ENCODE measurements around the gene KCNE1.
"Not testable (repeated sequence)": the region's sequence is repeated elsewhere in the genome, so short reads cannot be mapped to it uniquely, and the experiment has no call there.

KCNE1 gene

GRCh38 chr21:34511787-34512455 is at the start of gene KCNE1:
KCNE1 (minus strand) TSS chr21:34512210; CDS start chr21:34449634, 62,576 bp downstream.
- DNase-seq = no peak

DNA sequence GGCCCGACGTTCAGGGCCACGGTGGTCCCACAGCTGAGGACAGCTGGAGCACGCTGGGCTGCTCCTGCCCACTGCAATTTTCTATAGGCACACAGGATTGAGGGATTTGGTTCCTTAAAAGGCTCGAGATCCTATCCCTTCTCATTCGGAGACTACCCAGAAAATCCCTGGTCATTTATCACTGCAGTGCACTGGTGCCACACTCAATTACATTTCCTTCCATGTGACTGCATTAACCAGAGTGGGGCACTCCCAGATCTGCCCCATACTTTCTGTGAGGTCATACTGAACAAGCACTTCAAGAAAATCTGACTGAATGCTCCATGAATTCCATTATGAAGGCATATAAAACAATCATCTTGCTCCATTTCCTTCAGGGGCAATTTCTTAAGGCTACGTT is 49.8 kb upstream of the KCNE1 start:
- DNase-seq = no peak

GRCh38 chr21:34560609-34561008 is 48.6 kb upstream of the KCNE1 start:
- no peak for DNase-seq

- no peak for DNase-seq
These were observed 48.0 kb upstream of the KCNE1 start for GRCh38 chr21:34560021-34560420.

DNA sequence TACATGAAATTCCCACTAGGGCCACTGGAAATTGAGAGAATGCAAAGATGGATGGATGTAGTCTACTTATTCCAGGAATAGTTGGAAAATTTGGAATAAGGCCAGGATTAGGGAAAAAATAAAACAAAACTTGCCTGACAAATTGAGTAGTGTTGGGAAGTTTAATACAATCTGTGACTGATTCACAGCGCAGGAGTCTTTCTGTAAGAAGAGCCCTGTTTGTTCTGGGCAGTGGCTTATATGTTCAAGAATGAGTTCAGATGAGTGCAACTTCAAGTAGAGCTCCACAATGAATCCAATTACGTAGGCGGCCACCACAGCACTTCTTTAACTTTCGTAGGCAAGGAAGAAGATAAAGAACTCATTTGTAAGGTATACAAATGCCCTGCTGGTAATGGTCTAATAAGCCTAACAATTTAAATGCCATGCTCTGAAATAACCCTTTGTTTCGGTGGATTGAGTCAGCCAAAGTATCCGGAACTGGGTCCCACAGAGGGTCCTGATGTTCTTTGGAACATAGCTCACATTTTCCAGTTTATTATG is 47.1 kb upstream of the KCNE1 start:
- no peak for DNase-seq

DNA sequence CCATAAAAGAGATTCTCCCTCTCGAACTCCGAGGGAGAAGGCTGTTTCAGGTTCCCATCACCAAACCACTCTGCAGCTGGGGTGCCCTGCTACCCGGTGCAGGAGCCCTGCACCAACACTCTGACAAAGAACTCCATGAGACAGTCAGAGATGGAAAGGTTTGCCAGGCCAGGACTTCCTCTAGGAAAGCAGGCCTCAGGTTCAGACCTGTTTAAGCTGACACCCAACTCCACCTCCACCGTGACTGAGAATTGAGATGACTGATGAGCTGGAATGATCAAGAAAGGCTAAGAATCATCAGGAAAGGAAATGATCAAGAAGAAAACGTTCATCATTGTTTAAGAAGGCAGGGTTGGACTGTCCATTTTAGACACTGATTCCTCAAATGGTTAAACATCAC is 46.2 kb upstream of the KCNE1 start:
- DNase-seq = no peak

DNA sequence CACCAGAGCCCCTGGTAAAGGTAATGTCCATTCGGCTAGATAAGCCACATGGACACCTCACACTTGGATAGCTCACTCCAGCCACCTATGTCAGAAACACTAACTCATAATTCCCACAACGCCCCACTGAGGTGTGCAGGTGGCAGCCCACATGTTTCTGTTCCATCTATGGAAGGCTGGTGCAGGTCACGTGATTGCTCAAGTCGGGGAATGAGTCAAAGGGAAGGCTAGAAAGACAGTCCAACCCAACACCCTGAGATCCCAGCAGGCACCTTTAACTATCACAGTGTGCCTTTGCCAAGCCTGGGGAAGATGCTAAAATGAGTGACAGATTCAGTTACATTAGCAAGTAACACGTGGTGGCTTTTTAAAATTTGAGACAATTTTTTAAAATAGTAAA is 45.3 kb upstream of the KCNE1 start:
- DNase-seq = no peak

DNA sequence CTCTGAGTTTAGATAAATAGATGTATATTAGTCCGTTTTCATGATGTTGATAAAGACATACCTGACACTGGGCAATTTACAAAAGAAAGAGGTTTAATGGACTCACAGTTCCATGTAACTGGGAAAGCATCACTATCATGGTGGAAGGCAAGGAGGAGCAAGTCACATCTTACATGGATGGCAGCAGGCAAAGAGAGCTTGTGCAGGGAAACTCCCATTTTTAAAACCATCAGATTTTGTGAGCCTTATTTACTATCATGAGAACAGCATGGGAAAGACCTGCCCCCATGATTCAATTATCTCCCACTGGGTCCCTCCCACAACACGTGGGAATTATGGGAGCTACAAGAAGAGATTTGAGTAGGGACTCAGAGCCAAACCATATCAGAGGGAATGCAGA is 42.7 kb upstream of the KCNE1 start:
- DNase-seq = not testable (repeated sequence)

DNA sequence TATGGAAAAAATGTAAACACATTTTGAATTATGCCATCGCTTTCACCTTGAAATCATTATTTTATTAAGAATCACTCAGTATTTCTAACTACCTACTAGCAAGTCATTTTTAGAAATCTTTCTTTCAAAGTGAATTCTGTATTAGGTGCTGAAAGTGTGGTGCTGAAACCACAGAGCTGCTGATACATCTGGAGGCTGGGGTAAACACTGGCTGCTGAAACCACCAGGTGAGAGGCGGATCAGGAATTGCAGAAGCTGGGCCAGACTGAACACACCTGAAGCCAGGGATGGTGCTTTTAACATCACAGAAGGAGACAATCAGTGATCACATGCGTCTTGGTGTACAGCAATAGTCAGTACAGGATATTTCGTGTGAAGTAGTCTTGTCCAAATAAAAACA is 42.2 kb upstream of the KCNE1 start:
- no peak for DNase-seq

DNA sequence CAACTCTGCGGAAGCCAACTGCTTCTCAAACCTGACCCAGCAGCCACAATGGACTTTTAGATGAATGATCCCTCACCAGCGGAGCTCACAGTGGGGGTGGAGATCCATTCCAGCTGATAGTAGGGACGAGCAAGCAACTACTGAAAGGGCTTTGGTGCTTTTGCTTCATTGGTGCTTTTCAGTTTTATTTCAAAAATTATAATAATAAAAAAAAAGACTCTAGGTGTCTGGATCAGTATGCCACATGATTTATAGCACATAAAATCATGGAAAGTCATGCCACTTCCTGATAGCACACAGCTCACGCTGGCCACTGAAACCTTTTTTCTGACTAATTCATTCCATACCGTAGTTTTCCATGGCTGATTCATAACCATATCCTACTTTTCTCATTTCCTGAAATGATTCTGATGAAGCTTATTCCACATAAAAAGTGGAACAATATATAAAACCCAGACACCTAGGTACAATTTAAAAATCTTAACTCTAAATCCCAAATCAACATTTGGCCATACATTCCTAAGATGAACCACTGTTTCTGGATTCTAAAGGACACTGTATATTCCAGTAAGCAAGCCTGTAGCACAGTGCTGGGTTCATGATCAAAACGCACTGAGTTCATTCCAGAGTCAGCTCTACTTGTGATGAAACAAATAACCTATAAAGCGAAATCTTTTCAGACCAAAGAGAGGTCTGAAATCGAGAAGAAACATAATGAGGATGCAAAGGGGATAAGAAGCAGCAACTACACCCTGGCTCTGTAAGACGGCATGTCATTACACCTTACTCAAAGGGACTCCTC is 41.3 kb upstream of the KCNE1 start:
- no peak for DNase-seq

DNA sequence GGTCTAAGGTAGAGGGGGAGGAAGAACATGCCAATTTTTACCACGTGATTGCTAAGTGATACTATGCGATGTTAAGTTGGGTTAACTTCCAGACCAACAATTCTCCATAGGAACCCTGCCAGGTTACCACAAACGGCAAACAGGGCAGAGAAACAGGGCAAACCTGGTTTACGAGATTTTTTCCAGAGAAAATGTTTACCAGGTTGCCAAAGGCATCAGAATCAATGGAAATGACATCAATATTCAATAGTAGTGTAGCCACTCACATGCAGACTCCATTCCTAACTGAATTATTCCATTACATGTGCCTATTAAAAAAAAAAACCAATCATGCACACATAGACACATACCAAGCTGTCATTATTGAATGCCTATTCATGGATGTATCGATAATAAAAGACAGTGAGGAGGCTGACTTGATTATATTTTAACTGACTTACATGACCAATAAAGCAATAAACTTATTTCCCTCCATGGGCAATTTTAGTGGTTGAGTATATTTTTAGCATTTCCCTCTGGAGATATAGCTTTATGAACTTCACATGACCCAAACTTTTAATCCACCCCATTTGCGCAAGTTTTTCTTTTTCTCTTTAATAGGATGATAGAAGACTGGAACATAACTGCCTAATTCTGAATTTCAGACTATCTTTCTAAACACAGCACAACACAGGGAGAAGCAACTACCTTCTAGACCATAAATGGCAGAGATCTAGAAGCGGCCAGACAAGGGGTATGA is 40.5 kb upstream of the KCNE1 start:
- no peak for DNase-seq

DNA sequence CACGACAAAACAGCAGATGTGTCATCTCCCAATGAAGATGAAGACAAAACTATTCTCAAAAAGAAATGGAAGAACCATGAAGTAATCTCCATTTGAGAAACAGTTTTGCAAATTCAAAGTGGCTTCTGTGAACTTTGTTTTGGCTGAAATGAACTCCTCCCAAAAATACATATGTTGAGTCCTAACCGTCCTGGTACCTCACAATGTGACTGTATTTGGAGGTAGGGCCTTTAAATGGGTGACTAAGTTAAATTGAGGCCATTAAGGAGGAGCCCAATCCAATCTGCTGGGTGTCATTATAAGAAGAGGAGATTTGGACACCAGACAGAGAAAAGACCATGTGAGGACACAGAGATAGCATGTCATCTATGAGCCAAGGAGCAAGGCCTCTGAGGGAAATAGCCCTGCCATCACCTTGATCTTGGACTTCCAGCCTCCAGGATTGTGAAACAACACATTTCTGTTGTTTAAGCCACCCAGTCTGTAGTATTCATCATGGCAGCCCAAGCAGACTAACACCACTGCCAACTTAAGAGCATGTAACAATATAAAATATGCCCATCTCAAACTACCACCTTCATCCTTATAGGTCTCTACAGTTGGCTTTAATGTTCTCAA is 38.3 kb upstream of the KCNE1 start:
- no peak for DNase-seq

GRCh38 chr21:34548781-34549376 is 36.9 kb upstream of the KCNE1 start:
- DNase-seq = no peak

DNA sequence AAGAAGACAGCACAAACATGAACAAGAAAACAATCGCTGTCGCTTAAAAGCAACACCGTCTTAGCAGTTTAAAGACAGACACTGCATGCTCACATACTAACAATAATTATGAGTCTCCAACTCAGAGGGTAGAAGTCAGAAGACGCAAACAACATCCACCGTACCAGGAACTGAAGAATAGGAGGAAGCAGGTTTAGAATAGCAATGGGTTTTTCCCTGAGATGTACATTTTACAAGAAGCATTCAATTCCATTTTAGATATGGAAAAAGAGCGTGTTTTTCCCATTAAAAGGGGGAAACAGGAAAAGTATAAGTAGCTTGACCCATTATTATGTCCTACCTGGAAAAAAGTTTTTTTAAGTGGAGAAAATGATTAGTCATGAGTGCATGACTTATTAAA is 34.5 kb upstream of the KCNE1 start:
- no peak for DNase-seq

DNA sequence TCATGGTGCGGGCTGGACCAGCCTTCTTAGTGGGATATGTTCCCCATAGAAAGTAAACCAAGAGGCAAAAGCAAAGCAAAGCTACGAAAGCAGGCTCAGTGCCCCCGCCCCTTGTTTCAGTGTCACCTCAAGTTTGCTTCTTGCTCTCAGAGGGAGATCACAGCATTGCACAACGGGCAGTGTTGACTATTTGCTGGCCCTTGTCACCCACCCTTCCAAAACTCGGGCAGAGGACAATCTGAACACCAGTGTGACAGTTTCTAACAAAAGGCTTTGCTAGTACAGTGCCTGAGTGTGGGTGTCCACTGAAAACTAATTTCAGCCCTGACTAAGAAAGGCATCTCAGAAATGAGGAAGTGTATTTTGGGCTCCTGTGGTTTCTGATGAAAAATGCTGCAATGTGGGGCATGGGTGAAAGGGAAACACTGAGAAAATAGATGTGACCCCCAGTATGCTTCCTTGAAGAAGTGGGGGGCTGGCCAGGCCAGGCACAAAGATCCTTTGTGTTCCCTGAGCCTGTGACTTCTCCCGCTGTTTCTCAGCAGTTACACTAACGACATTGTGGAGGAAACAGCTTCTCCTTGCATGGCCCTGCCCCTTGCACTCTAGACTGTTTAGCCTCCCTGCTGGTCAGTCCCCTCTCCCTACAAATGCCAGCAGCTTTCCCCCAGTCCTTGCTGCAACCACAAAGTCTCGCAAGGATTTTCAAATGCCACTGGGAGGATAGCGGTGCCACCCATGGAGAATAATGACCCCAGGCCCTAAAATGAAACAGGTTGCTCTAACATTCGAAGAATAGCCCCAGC is 33.3 kb upstream of the KCNE1 start:
- no peak for DNase-seq

GRCh38 chr21:34544032-34544496 is 32.1 kb upstream of the KCNE1 start:
- DNase-seq = peak; percentile 43 to 46

DNA sequence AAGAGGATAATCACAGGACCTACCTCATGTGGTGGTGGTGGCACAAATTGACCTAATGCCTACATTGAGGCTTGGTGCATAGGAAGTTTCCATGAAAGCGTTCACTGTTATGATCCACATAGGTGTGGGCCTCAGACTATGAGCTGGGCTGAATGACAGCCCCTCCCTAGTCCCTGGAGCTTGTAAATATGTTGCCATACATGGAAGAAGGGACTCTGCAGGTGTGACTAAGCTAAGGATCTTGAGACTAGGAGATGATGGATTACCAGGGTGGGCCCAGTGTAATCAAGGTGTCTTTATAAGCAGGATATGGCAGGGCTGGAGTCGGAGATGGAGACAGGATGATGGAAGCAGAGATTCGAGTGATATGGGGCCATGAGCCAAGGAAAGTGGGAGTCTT is 31.0 kb upstream of the KCNE1 start:
- no peak for DNase-seq

- DNase-seq = no peak
These were observed 28.2 kb upstream of the KCNE1 start for GRCh38 chr21:34540206-34540605.

DNA sequence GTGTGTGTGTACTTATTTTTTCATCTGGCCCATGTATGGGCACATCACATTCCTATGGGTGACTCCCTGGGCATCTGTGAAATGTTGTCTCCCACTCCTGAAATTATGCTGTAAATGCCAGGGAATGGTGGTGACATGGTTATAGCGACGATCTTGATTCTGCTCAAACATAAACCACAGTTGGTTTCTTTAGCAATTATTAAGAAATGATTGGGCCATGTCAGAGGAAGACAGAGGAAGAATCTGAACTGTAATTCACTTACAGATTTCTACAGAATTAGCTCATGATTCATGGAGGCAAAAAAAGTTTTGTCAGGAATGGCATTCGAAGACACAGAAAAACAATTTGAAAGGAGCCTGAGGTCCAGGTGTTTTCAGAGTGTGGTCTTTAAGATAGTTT is 25.8 kb upstream of the KCNE1 start:
- DNase-seq = no peak

GRCh38 chr21:34536820-34537219 is 24.8 kb upstream of the KCNE1 start:
- DNase-seq = no peak

DNA sequence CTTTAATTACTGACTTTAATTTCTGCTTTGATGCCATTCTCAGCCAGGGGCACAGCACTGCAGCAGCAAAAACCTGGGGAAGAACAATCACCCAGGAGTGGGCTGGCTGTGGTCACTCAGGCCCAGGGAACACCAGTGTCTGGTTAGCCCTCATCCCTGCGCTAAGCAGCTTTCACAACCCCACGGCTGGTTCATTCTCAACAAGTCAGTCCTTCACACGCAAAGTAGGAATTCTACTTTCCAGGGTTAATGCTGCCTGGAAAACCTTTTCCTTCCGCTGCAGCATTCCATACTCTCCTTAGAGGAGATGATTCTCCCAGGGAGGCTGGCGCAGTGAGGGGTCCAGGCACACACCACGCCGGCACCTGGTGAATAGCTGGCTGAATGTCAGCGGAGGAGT is 24.3 kb upstream of the KCNE1 start:
- no peak for DNase-seq

GRCh38 chr21:34535886-34536285 is 23.9 kb upstream of the KCNE1 start:
- no peak for DNase-seq

All from stimulated activated CD4-positive, alpha-beta T cell treated with anti-CD3 and anti-CD28 coated beads, Interleukin-2, amount 100 ng/mL, for 48 hours (primary cell).